GM19455 (cell line): Measurements from ENCODE around the gene RAB36.

Source experiments
- ATAC-seq: cut with Tn5 transposase; IDR thresholded peaks from one replicate; pipeline ENCODE4 v1.9.1; 2021; ENCODE audit not compliant: unreplicated experiment

RAB36 gene

GRCh38 chr22:23156286-23156685 is 11.0 kb downstream of the RAB36 start:
- no peak for ATAC-seq

- ATAC-seq = no peak
Observed at GRCh38 chr22:23157560-23158515, 12.6 kb downstream of the RAB36 start.

- no peak for ATAC-seq
Observed at GRCh38 chr22:23158516-23159290, 13.4 kb downstream of the RAB36 start.

GRCh38 chr22:23159291-23159630 is 14.0 kb downstream of the RAB36 start:
- ATAC-seq = no peak

GRCh38 chr22:23161029-23161428 is 15.8 kb downstream of the RAB36 start:
- ATAC-seq = no peak

GRCh38 chr22:23161574-23161973 is 16.3 kb downstream of the RAB36 start:
- ATAC-seq = no peak

- ATAC-seq = no peak
Observed at GRCh38 chr22:23163665-23164064, 18.4 kb downstream of the RAB36 start.

- ATAC-seq = no peak
Observed at GRCh38 chr22:23164091-23164490, 18.8 kb downstream of the RAB36 start.

GRCh38 chr22:23166042-23166831 is 21.0 kb downstream of the RAB36 start:
- ATAC-seq = no peak

GRCh38 chr22:23166841-23167616 is 21.8 kb downstream of the RAB36 start:
- ATAC-seq = no peak

GRCh38 chr22:23168391-23169042 is 23.2 kb downstream of the RAB36 start:
- no peak for ATAC-seq

GRCh38 chr22:23169043-23169406 is 23.7 kb downstream of the RAB36 start:
- no peak for ATAC-seq

- no peak for ATAC-seq
Observed at GRCh38 chr22:23175817-23176644, 30.8 kb downstream of the RAB36 start.

GRCh38 chr22:23176645-23177027 is 31.4 kb downstream of the RAB36 start:
- no peak for ATAC-seq

- ATAC-seq = no peak
Observed at GRCh38 chr22:23177197-23177596, 31.9 kb downstream of the RAB36 start.

- ATAC-seq = no peak
Observed at GRCh38 chr22:23178512-23179254, 33.4 kb downstream of the RAB36 start.

- ATAC-seq = no peak
Observed at GRCh38 chr22:23179381-23180299, 34.4 kb downstream of the RAB36 start.
